Testis (tissue), 2 donors: Measurements from ENCODE around the gene ANKRD12.
"Not testable (repeated sequence)": the region's sequence is repeated elsewhere in the genome, so short reads cannot be mapped to it uniquely, and the experiment has no call there.

Experiments used
- CTCF ChIP-seq, 3 experiments: fragments of 450-650 bp in 2 of 3; fragments of 200-600 bp in 1 of 3; sonication (generic) in 1 of 3; IDR thresholded peaks; one replicate each; pipeline ENCODE4 v1.5.1; 2016 to 2019; ENCODE audit warnings: antibody characterized with exemption in 3 of 3, mild to moderate bottlenecking in 2 of 3, moderate library complexity in 1 of 3
- POLR2A ChIP-seq: fragments of 450-650 bp; IDR thresholded peaks from one replicate; pipeline ENCODE4 v1.6.1; 2017; ENCODE audit warnings: antibody characterized with exemption, mild to moderate bottlenecking, moderate library complexity

GRCh38 chr18:9164149-9164548 lies 27.6 kb downstream of the ANKRD12 start:
- TF ChIP-seq CTCF (IDR thresholded peaks at IDR 0.05); POLR2A: not testable (repeated sequence)
